HepG2 (cell line): ENCODE results near the gene NFAT5. TPM values are rescaled to one million over a fixed set of nuclear protein-coding genes. Genes with fewer than 3 reads are reported as not detected.

Experiments used
- AGO2 ChIP-seq: fragments of 200-400 bp; formaldehyde crosslinking; optimal IDR thresholded peaks from 2 replicates; pipeline ENCODE3; 2017; ENCODE audit warnings: mild to moderate bottlenecking, low read depth, low read length, moderate library complexity
- ATF1 ChIP-seq: IDR thresholded peaks from 2 replicates; pipeline ENCODE4 v1.6.1; 2016; ENCODE audit warnings: mild to moderate bottlenecking, control low read depth
- HNRNPLL ChIP-seq: fragments of 200-400 bp; formaldehyde crosslinking; IDR thresholded peaks from 2 replicates; pipeline ENCODE4 v1.6.1; 2017; ENCODE audit warnings: mild to moderate bottlenecking, low read depth, low read length; ENCODE audit not compliant: poor library complexity, severe bottlenecking
- HNRNPUL1 ChIP-seq: fragments of 200-400 bp; formaldehyde crosslinking; IDR thresholded peaks from 2 replicates; pipeline ENCODE4 v1.6.1; 2017; ENCODE audit warnings: low read depth, mild to moderate bottlenecking, low read length, moderate library complexity
- PATZ1 ChIP-seq: sonication (generic); formaldehyde crosslinking; IDR thresholded peaks from 2 replicates; pipeline ENCODE4 v1.4.0; 2020; ENCODE audit warnings: missing genetic modification reagents
- PBX3 ChIP-seq: sonication (generic); formaldehyde crosslinking; IDR thresholded peaks from 2 replicates; pipeline ENCODE4 v1.8.1; 2023; ENCODE audit warnings: missing genetic modification reagents, inconsistent platforms, borderline replicate concordance
- SNAPC5 ChIP-seq: sonication (generic); formaldehyde crosslinking; IDR thresholded peaks from 2 replicates; pipeline ENCODE4 v1.8.1; 2023; ENCODE audit warnings: mild to moderate bottlenecking, missing genetic modification reagents, borderline replicate concordance
- SOX6 ChIP-seq, 2 experiments: fragments of 450-650 bp in 1 of 2; sonication (generic) in 1 of 2; formaldehyde crosslinking in 1 of 2; IDR thresholded peaks; 2 replicates each; pipeline versions ENCODE4 v1.4.0 to v1.6.1; 2017 to 2020; ENCODE audit warnings: antibody characterized with exemption in 1 of 2, mild to moderate bottlenecking in 1 of 2, missing genetic modification reagents in 1 of 2
- TEAD2 ChIP-seq: sonication (generic); formaldehyde crosslinking; IDR thresholded peaks from 2 replicates; pipeline ENCODE4 v1.9.0; 2021; ENCODE audit warnings: missing genetic modification reagents
- TOPORS ChIP-seq: sonication (generic); formaldehyde crosslinking; IDR thresholded peaks from 2 replicates; pipeline ENCODE4 v1.8.0; 2023; ENCODE audit warnings: mild to moderate bottlenecking, missing genetic modification reagents
- ZBTB1 ChIP-seq: sonication (generic); formaldehyde crosslinking; IDR thresholded peaks from 2 replicates; pipeline ENCODE4 v1.4.0; 2020; ENCODE audit warnings: missing genetic modification reagents, borderline replicate concordance
- ZHX1 ChIP-seq: sonication (generic); formaldehyde crosslinking; IDR thresholded peaks from 2 replicates; pipeline ENCODE4 v1.8.1; 2022; ENCODE audit warnings: low read depth, mild to moderate bottlenecking, missing genetic modification reagents
- ZNF431 ChIP-seq: sonication (generic); formaldehyde crosslinking; IDR thresholded peaks from 2 replicates; pipeline ENCODE4 v1.9.0; 2022; ENCODE audit warnings: missing genetic modification reagents, low read depth, mild to moderate bottlenecking, borderline replicate concordance
- ZNF775 ChIP-seq: sonication (generic); formaldehyde crosslinking; IDR thresholded peaks from 2 replicates; pipeline ENCODE4 v1.4.0; 2020; ENCODE audit warnings: missing genetic modification reagents, mild to moderate bottlenecking, moderate library complexity, borderline replicate concordance
- polyA plus RNA-seq, 8 experiments: library from polyadenylated mRNA; depleted of rRNA in 3 of 8; stranded (reverse) in 7 of 8; unstranded in 1 of 8; fragments of >200 nt; fragmentation: Illumina TruSeq in 4 of 8; extraction: Trizol in 4 of 8; gene quantifications; 2 replicates each; pipeline versions ENCODE4 v1.2.1 to v1.2.3, GENCODE V29; 2011 to 2016; ENCODE audit warnings: low read depth in 4 of 8, missing spikeins in 1 of 8, mixed read lengths in 1 of 8; ENCODE audit not compliant: insufficient read depth in 1 of 8
- total RNA-seq, 5 experiments: library from RNA; depleted of rRNA; stranded (reverse); fragments of >200 nt; fragmentation: Illumina TruSeq; extraction: Trizol; gene quantifications; 2 replicates each; pipeline ENCODE4 v1.2.3, GENCODE V29; 2016; ENCODE audit warnings: low read depth in 1 of 5
- TF ChIP-seq, protein P1 (sequence below): sonication (generic); formaldehyde crosslinking; IDR thresholded peaks from 2 replicates; pipeline ENCODE4 v1.5.1; 2020; ENCODE audit warnings: missing genetic modification reagents, mild to moderate bottlenecking, borderline replicate concordance
- TF ChIP-seq, protein P2 (sequence below): sonication (generic); formaldehyde crosslinking; IDR thresholded peaks from 2 replicates; pipeline ENCODE4 v1.4.0; 2020; ENCODE audit warnings: missing genetic modification reagents
- TF ChIP-seq, protein P3 (sequence below): sonication (generic); formaldehyde crosslinking; IDR thresholded peaks from 2 replicates; pipeline ENCODE4 v1.8.1; 2023; ENCODE audit warnings: mild to moderate bottlenecking, moderate library complexity, missing genetic modification reagents

NFAT5 gene
- total and polyA plus RNA-seq, 2 of the 13 experiments (the other 11 are each of a cell fraction or from before 2014, with no cell fraction given) = 20.5 to 54.3 TPM

DNA sequence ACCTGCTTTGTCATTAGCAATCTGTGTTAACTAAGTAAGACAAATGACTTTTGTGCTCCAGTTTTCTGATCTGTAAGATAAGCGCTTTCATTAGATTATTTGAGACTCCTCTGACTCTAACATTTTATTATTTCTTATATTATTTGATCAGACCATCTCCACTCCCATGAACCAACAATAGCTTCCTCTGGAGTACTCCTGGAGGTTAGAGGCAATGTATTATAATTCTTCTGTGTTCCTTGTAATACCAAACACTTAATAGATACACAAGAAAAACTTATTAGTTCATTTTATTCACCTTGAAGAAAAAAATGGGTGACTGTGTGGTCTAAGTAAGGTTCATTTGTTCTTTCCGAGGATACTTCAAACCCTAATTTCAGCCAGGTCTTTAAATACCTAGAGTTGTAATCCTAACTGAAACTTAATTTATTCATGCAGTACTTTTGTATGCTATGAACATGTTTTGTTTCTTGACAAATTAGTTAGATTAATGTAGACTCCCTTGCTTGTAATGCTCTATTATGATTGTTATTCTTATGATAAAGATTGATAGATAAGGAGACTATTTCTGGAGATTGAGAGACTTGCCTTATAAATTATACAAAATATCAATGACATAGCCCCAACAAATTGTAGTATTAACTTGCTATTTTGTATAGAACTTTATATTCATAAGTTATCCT is 106.7 kb downstream of the NFAT5 start (continued):
- TF ChIP-seq SOX6 (IDR thresholded peaks at IDR 0.05) (no peak), SOX6 (CRISPR knock-in tag; IDR thresholded peaks at IDR 0.05) (peak; percentile 34), PBX3 (CRISPR knock-in tag) (no peak), ZHX1 (CRISPR knock-in tag) (no peak), PATZ1 (CRISPR knock-in tag) (no peak), ZNF775 (CRISPR knock-in tag) (no peak), SNAPC5 (CRISPR knock-in tag) (0 out of 2 replicates have a peak, but pooled peaks have one; percentile 2), HNRNPUL1 (peak; percentile 29), TEAD2 (CRISPR knock-in tag) (no peak), ATF1 (0 out of 2 replicates have a peak, but pooled peaks have one; percentile 13), AGO2 (no peak), ZBTB1 (CRISPR knock-in tag) (no peak), ZNF431 (no peak), HNRNPLL (no peak), TOPORS (CRISPR knock-in tag) (no peak)
- TF ChIP-seq, protein P1, sequence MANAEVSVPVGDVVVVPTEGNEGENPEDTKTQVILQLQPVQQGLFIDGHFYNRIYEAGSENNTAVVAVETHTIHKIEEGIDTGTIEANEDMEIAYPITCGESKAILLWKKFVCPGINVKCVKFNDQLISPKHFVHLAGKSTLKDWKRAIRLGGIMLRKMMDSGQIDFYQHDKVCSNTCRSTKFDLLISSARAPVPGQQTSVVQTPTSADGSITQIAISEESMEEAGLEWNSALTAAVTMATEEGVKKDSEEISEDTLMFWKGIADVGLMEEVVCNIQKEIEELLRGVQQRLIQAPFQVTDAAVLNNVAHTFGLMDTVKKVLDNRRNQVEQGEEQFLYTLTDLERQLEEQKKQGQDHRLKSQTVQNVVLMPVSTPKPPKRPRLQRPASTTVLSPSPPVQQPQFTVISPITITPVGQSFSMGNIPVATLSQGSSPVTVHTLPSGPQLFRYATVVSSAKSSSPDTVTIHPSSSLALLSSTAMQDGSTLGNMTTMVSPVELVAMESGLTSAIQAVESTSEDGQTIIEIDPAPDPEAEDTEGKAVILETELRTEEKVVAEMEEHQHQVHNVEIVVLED (CRISPR knock-in tag) = no peak
- TF ChIP-seq, protein P2, sequence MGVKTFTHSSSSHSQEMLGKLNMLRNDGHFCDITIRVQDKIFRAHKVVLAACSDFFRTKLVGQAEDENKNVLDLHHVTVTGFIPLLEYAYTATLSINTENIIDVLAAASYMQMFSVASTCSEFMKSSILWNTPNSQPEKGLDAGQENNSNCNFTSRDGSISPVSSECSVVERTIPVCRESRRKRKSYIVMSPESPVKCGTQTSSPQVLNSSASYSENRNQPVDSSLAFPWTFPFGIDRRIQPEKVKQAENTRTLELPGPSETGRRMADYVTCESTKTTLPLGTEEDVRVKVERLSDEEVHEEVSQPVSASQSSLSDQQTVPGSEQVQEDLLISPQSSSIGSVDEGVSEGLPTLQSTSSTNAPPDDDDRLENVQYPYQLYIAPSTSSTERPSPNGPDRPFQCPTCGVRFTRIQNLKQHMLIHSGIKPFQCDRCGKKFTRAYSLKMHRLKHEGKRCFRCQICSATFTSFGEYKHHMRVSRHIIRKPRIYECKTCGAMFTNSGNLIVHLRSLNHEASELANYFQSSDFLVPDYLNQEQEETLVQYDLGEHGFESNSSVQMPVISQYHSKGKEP (CRISPR knock-in tag) = no peak
- TF ChIP-seq, protein P3, sequence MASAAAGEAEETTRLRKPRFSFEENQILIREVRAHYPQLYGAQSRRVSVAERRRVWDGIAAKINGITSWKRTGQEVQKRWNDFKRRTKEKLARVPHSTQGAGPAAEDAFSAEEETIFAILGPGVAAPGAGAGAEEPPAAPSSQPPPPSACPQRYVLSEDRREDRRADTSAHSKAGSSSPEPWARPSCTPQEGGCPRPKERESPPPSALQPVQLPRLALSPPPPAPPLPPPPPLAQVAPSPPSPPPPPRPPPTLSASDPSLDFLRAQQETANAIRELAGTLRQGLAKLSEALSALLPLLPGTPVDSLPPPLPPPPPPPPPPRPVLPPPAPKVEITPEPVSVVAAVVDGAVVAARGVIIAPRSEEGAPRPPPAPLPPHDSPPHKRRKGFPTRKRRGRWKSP (CRISPR knock-in tag) = peak; percentile 8; the same call in 1 of the 2 replicates
